Hematopoietic multipotent progenitor cell treated with erythropoietin and hydrocortisone succinate and interleukin-3 and kit ligand, for 8 days (in vitro differentiated cells): Measurements from ENCODE around the gene RPGRIP1L.

ENCODE experiments used
- DNase-seq: peaks from one replicate; pipeline ENCODE4 v3.0.0-alpha.2; 2015

RPGRIP1L gene

GRCh38 chr16:53598511-53599275 lies 105.0 kb downstream of the RPGRIP1L start:
- DNase-seq: no peak

- no peak for DNase-seq
Observed at GRCh38 chr16:53597776-53598175, 105.9 kb downstream of the RPGRIP1L start.

- DNase-seq: no peak
Observed at GRCh38 chr16:53588081-53588648, 115.5 kb downstream of the RPGRIP1L start.

GRCh38 chr16:53583401-53583800 lies 120.3 kb downstream of the RPGRIP1L start:
- no peak for DNase-seq

- DNase-seq: no peak
Observed at GRCh38 chr16:53581784-53582183, 121.9 kb downstream of the RPGRIP1L start.

GRCh38 chr16:53580038-53580802 lies 123.4 kb downstream of the RPGRIP1L start:
- DNase-seq: no peak

- DNase-seq: no peak
Observed at GRCh38 chr16:53576904-53577303, 126.8 kb downstream of the RPGRIP1L start.

- DNase-seq: no peak
Observed at GRCh38 chr16:53576210-53576609, 127.4 kb downstream of the RPGRIP1L start.

- DNase-seq: no peak
Observed at GRCh38 chr16:53571763-53572162, 131.9 kb downstream of the RPGRIP1L start.

- no peak for DNase-seq
Observed at GRCh38 chr16:53566552-53567245, 137.0 kb downstream of the RPGRIP1L start.

GRCh38 chr16:53565296-53565863 lies 138.3 kb downstream of the RPGRIP1L start:
- no peak for DNase-seq

- DNase-seq: no peak
Observed at GRCh38 chr16:53563426-53563825, 140.2 kb downstream of the RPGRIP1L start.

- no peak for DNase-seq
Observed at GRCh38 chr16:53561101-53561888, 142.4 kb downstream of the RPGRIP1L start.

- peak; percentile 19 for DNase-seq
Observed at GRCh38 chr16:53559270-53559951, 144.2 kb downstream of the RPGRIP1L start.

- no peak for DNase-seq
Observed at GRCh38 chr16:53558710-53559109, 144.9 kb downstream of the RPGRIP1L start.

GRCh38 chr16:53556521-53556920 lies 147.1 kb downstream of the RPGRIP1L start:
- DNase-seq: no peak

- peak; percentile 60 for DNase-seq
Observed at GRCh38 chr16:53549970-53550690, 153.5 kb downstream of the RPGRIP1L start.
